HEK293 (cell line): ENCODE results near the gene CORO1C.

Experiments
- CTCF ChIA-PET: fragments of 350-600 bp; formaldehyde crosslinking; extraction: SDS; loops from one replicate; lab custom pipeline; 2021; ENCODE audit warnings: antibody characterized with exemption; lab: Yijun Ruan, JAX
- POLR2A ChIA-PET: fragments of 300-600 bp; formaldehyde crosslinking; extraction: SDS; loops from one replicate; lab custom pipeline; 2020; ENCODE audit warnings: antibody characterized with exemption, inconsistent platforms; lab: Yijun Ruan, JAX
- H3K27ac ChIP-seq: fragments of 200-500 bp; sonication (Bioruptor generic); 2 replicates; pipeline ENCODE4 v1.5.1; 2014; ENCODE audit warnings: low read depth, low read length, control low read depth, inconsistent platforms; ENCODE audit errors: extremely low read depth
- H3K36me3 ChIP-seq, 2 experiments: fragments of 200-500 bp in 1 of 2; sonication (Bioruptor generic) in 1 of 2; 1 replicate in 1 of 2; 2 replicates in 1 of 2; pipeline ENCODE4 v1.5.1; 2014 to 2017; ENCODE audit warnings: inconsistent platforms in 2 of 2, low read length in 2 of 2; ENCODE audit not compliant: control insufficient read depth in 2 of 2, insufficient read depth in 1 of 2
- H3K4me1 ChIP-seq: fragments of 200-500 bp; sonication (Bioruptor generic); 2 replicates; pipeline ENCODE4 v1.5.1; 2014; ENCODE audit warnings: mild to moderate bottlenecking, low read length, inconsistent platforms; ENCODE audit not compliant: control insufficient read depth, insufficient read depth
- H3K4me3 ChIP-seq: 2 replicates; pipeline ENCODE4 v1.5.1; 2011; ENCODE audit warnings: low read depth, mild to moderate bottlenecking, control low read depth, low read length, moderate library complexity
- H3K9me3 ChIP-seq: fragments of 200-500 bp; sonication (Bioruptor generic); 2 replicates; pipeline ENCODE4 v1.5.1; 2014; ENCODE audit warnings: low read depth, low read length, inconsistent platforms; ENCODE audit not compliant: control insufficient read depth, insufficient read depth
- ATF2 ChIP-seq: fragments of 450-650 bp; formaldehyde crosslinking; IDR thresholded peaks from 2 replicates; pipeline ENCODE4 v1.5.1; 2016; ENCODE audit warnings: missing biosample characterization, missing genetic modification characterization, low read depth
- FEZF1 ChIP-seq: fragments of 450-650 bp; formaldehyde crosslinking; IDR thresholded peaks from 2 replicates; pipeline ENCODE4 v1.5.1; 2016; ENCODE audit warnings: missing biosample characterization, missing genetic modification characterization
- GLI4 ChIP-seq: fragments of 450-650 bp; formaldehyde crosslinking; IDR thresholded peaks from 2 replicates; pipeline ENCODE4 v1.5.1; 2016; ENCODE audit warnings: missing biosample characterization, missing genetic modification characterization
- HOXD13 ChIP-seq: sonication (generic); formaldehyde crosslinking; IDR thresholded peaks from 2 replicates; pipeline ENCODE4 v1.8.0; 2022; ENCODE audit warnings: missing genetic modification reagents, borderline replicate concordance
- KLF16 ChIP-seq: fragments of 450-650 bp; formaldehyde crosslinking; IDR thresholded peaks from 2 replicates; pipeline ENCODE4 v1.5.1; 2017; ENCODE audit warnings: missing biosample characterization, missing genetic modification characterization
- OVOL3 ChIP-seq: fragments of 450-650 bp; formaldehyde crosslinking; IDR thresholded peaks from 2 replicates; pipeline ENCODE4 v1.5.1; 2016; ENCODE audit warnings: missing biosample characterization, missing genetic modification characterization
- PRDM10 ChIP-seq: fragments of 450-650 bp; formaldehyde crosslinking; IDR thresholded peaks from 2 replicates; pipeline ENCODE4 v1.5.1; 2016; ENCODE audit warnings: missing biosample characterization, missing genetic modification characterization
- SP7 ChIP-seq: fragments of 450-650 bp; formaldehyde crosslinking; IDR thresholded peaks from 2 replicates; pipeline ENCODE4 v1.5.1; 2016; ENCODE audit warnings: missing biosample characterization, missing genetic modification characterization
- TSHZ1 ChIP-seq: fragments of 450-650 bp; formaldehyde crosslinking; IDR thresholded peaks from 2 replicates; pipeline ENCODE4 v1.5.1; 2016; ENCODE audit warnings: missing biosample characterization, missing genetic modification characterization, borderline replicate concordance
- WT1 ChIP-seq: fragments of 450-650 bp; formaldehyde crosslinking; IDR thresholded peaks from 2 replicates; pipeline ENCODE4 v1.5.1; 2016; ENCODE audit warnings: missing biosample characterization, missing genetic modification characterization
- ZBTB17 ChIP-seq: fragments of 450-650 bp; formaldehyde crosslinking; IDR thresholded peaks from 2 replicates; pipeline ENCODE4 v1.5.1; 2016; ENCODE audit warnings: missing biosample characterization, missing genetic modification characterization
- ZBTB20 ChIP-seq: fragments of 450-650 bp; formaldehyde crosslinking; IDR thresholded peaks from 2 replicates; pipeline ENCODE4 v1.5.1; 2016; ENCODE audit warnings: missing biosample characterization, missing genetic modification characterization
- ZEB2 ChIP-seq: fragments of 450-650 bp; formaldehyde crosslinking; IDR thresholded peaks from 2 replicates; pipeline ENCODE4 v1.5.1; 2016; ENCODE audit warnings: missing biosample characterization, missing genetic modification characterization
- ZFP41 ChIP-seq: fragments of 450-650 bp; formaldehyde crosslinking; IDR thresholded peaks from 2 replicates; pipeline ENCODE4 v1.5.1; 2016; ENCODE audit warnings: missing biosample characterization, missing genetic modification characterization, borderline replicate concordance
- ZNF2 ChIP-seq: fragments of 450-650 bp; formaldehyde crosslinking; IDR thresholded peaks from 2 replicates; pipeline ENCODE4 v1.5.1; 2016; ENCODE audit warnings: missing biosample characterization, missing genetic modification characterization
- ZNF221 ChIP-seq: fragments of 450-650 bp; formaldehyde crosslinking; IDR thresholded peaks from 2 replicates; pipeline ENCODE4 v1.5.1; 2017; ENCODE audit warnings: missing biosample characterization, missing genetic modification characterization, borderline replicate concordance
- ZNF274 ChIP-seq, 2 experiments: fragments of 200-500 bp in 1 of 2; fragments of 450-650 bp in 1 of 2; sonication (Bioruptor generic) in 1 of 2; formaldehyde crosslinking in 1 of 2; IDR thresholded peaks; 2 replicates each; pipeline versions ENCODE4 v1.5.1 to v1.6.1; 2014 to 2016; ENCODE audit warnings: borderline replicate concordance in 1 of 2, inconsistent platforms in 1 of 2, low read length in 1 of 2, missing biosample characterization in 1 of 2, missing genetic modification characterization in 1 of 2
- ZNF280D ChIP-seq: fragments of 450-650 bp; formaldehyde crosslinking; IDR thresholded peaks from 2 replicates; pipeline ENCODE4 v1.5.1; 2016; ENCODE audit warnings: missing biosample characterization, missing genetic modification characterization
- ZNF341 ChIP-seq: fragments of 450-650 bp; formaldehyde crosslinking; IDR thresholded peaks from 2 replicates; pipeline ENCODE4; 2016; ENCODE audit warnings: low read depth, missing biosample characterization, missing genetic modification characterization
- ZNF416 ChIP-seq: fragments of 450-650 bp; formaldehyde crosslinking; IDR thresholded peaks from 2 replicates; pipeline ENCODE4 v1.5.1; 2016; ENCODE audit warnings: missing biosample characterization, missing genetic modification characterization
- ZNF600 ChIP-seq: fragments of 450-650 bp; formaldehyde crosslinking; IDR thresholded peaks from 2 replicates; pipeline ENCODE4 v1.5.1; 2016; ENCODE audit warnings: missing biosample characterization, missing genetic modification characterization
- ZNF768 ChIP-seq: fragments of 450-650 bp; formaldehyde crosslinking; IDR thresholded peaks from 2 replicates; pipeline ENCODE4 v1.5.1; 2018; ENCODE audit warnings: missing biosample characterization, mild to moderate bottlenecking, missing genetic modification characterization
- ZNF843 ChIP-seq: fragments of 450-650 bp; formaldehyde crosslinking; IDR thresholded peaks from 2 replicates; pipeline ENCODE4 v1.5.1; 2016; ENCODE audit warnings: missing biosample characterization, missing genetic modification characterization
- ZSCAN16 ChIP-seq: fragments of 450-650 bp; formaldehyde crosslinking; IDR thresholded peaks from 2 replicates; pipeline ENCODE4 v1.5.1; 2016; ENCODE audit warnings: missing biosample characterization, missing genetic modification characterization

The CORO1C gene

GRCh38 chr12:108630481-108631207 lies 100.7 kb downstream of the CORO1C start (continued):
- peak; percentile 66 for TF ChIP-seq PRDM10
- peak; percentile 45; the same call in 1 of the 2 replicates for TF ChIP-seq ZBTB17 (tag by site-specific recombination)
- TF ChIP-seq WT1 (tag by site-specific recombination), result no peak
- no peak for TF ChIP-seq ZFP41 (tag by site-specific recombination)
- TF ChIP-seq ZNF2 (tag by site-specific recombination), result 0 out of 2 replicates have a peak, but pooled peaks have one; percentile 32
- TF ChIP-seq ZNF274 (IDR thresholded peaks at IDR 0.05; ENCODE audit: low read length), result no peak
- TF ChIP-seq ZNF274 (tag by site-specific recombination; IDR thresholded peaks at IDR 0.05; ENCODE audit: borderline replicate concordance), result no peak
- TF ChIP-seq FEZF1 (tag by site-specific recombination), result peak; percentile 72
- TF ChIP-seq ZSCAN16 (tag by site-specific recombination), result no peak
- TF ChIP-seq ZNF600 (tag by site-specific recombination), result peak; percentile 23; the same call in 1 of the 2 replicates
- TF ChIP-seq ZNF768 (tag by site-specific recombination), result peak; percentile 85; the same call in 1 of the 2 replicates
- no peak for TF ChIP-seq HOXD13
- peak; percentile 46 for TF ChIP-seq ZBTB20 (tag by site-specific recombination)

- CTCF ChIA-PET, result interaction anchor here (0.6 to 3.9 kb wide), 4 partner anchors 12 to 711 kb away, joined by 3 to 27 read pairs (median 4); no protein-coding TSS in a partner anchor
- H3K4me3 ChIP-seq, result no peak overlapping the region
- H3K9me3 ChIP-seq, result no peaks in the 10 kb centered on the region
- no peaks in the 10 kb centered on the region; the same call in 1 of the 2 replicates for H3K4me1 ChIP-seq
- POLR2A ChIA-PET, result interaction anchor here (1.1 to 1.3 kb wide), 3 partner anchors 10 to 68 kb away, joined by 3 to 5 read pairs (median 3); partner anchors contain the start of gene ISCU
- no peak overlapping the region for H3K27ac ChIP-seq
- no peaks in the 10 kb centered on the region for H3K36me3 ChIP-seq
- no peak for TF ChIP-seq ZNF280D (tag by site-specific recombination)
- TF ChIP-seq OVOL3, result peak; percentile 69; the same call in 1 of the 2 replicates
- TF ChIP-seq ZNF416, result no peak
- TF ChIP-seq ZNF221, result no peak
- no peak for TF ChIP-seq ZNF341 (tag by site-specific recombination)
- TF ChIP-seq TSHZ1 (tag by site-specific recombination), result peak; percentile 32; the same call in 1 of the 2 replicates
- peak; percentile 63 for TF ChIP-seq SP7 (tag by site-specific recombination)
- TF ChIP-seq ATF2, result peak; percentile 97
- TF ChIP-seq ZEB2 (tag by site-specific recombination), result peak; percentile 94
- no peak for TF ChIP-seq GLI4 (tag by site-specific recombination)
- no peak for TF ChIP-seq ZNF843 (tag by site-specific recombination)
- TF ChIP-seq KLF16, result no peak
Observed at GRCh38 chr12:108629824-108630476, 101.4 kb downstream of the CORO1C start.
